HepG2 (cell line): ENCODE results near the gene SLC2A4. TPM values are rescaled to one million over a fixed set of nuclear protein-coding genes. Genes with fewer than 3 reads are reported as not detected.
"Not testable (repeated sequence)": the region's sequence is repeated elsewhere in the genome, so short reads cannot be mapped to it uniquely, and the experiment has no call there.

ENCODE experiments used
- ATAC-seq: fragments of 200-7000 bp; cut with Tn5 transposase; 3 replicates; pipeline ENCODE4 v1.9.1; 2020; ENCODE audit warnings: mild to moderate bottlenecking, moderate library complexity
- BruUV-seq: library from RNA; stranded (reverse); fragments of 400-500 nt; replicated peaks from 2 replicates; lab custom pipeline; 2021; lab: Mats Ljungman, UMichigan
- CTCF ChIA-PET: fragments of 300-600 bp; formaldehyde crosslinking; extraction: SDS; loops from one replicate; lab custom pipeline; 2021; ENCODE audit warnings: low total read pairs, inconsistent platforms, low intra/inter-chr PET ratio; lab: Yijun Ruan, JAX
- POLR2A ChIA-PET: fragments of 350-600 bp; sonication (Branson Sonifier 250); formaldehyde crosslinking; loops from one replicate; lab custom pipeline; 2020; ENCODE audit warnings: antibody characterized with exemption, inconsistent platforms; lab: Yijun Ruan, JAX
- DNase-seq: peaks from one replicate; pipeline ENCODE4 v3.0.0-alpha.2; 2015; ENCODE audit warnings: low spot score
- FAIRE-seq: peaks from 3 replicates; lab custom pipeline; 2011; peaks lifted over from hg19 to GRCh38; lab: Jason Lieb, UNC
- H2AFZ ChIP-seq: one replicate; pipeline ENCODE4 v1.6.1; 2011; ENCODE audit warnings: low read length, inconsistent platforms
- H3K27ac ChIP-seq: fragments of 300-600 bp; 3 replicates; pipeline ENCODE4 v1.8.0; 2011; ENCODE audit warnings: mixed run types, mild to moderate bottlenecking, mixed read lengths, low read length, inconsistent platforms; ENCODE audit not compliant: insufficient read depth; ENCODE audit errors: extremely low read length
- H3K27me3 ChIP-seq, 2 experiments: fragments of 200-600 bp in 1 of 2; 2 replicates in 1 of 2; 3 replicates in 1 of 2; pipeline versions ENCODE4 v1.6.0 to v1.8.0; 2011; ENCODE audit warnings: low read length in 2 of 2, mild to moderate bottlenecking in 2 of 2, moderate library complexity in 2 of 2, inconsistent platforms in 1 of 2; ENCODE audit not compliant: insufficient read depth in 2 of 2, control insufficient read depth in 1 of 2
- H3K36me3 ChIP-seq, 2 experiments: fragments of 200-600 bp in 1 of 2; replicated peaks in 1 of 2; 2 replicates in 1 of 2; 3 replicates in 1 of 2; pipeline versions ENCODE4 v1.5.1 to v1.8.0; 2011; ENCODE audit warnings: low read length in 2 of 2, inconsistent platforms in 1 of 2; ENCODE audit not compliant: insufficient read depth in 2 of 2, control insufficient read depth in 1 of 2
- H3K4me1 ChIP-seq: 2 replicates; pipeline ENCODE4 v1.5.1; 2012; ENCODE audit warnings: low read length, inconsistent platforms; ENCODE audit not compliant: insufficient read depth
- H3K4me2 ChIP-seq: 2 replicates; pipeline ENCODE4 v1.6.0; 2011; ENCODE audit warnings: low read depth, low read length, inconsistent platforms
- H3K4me3 ChIP-seq, 3 experiments: fragments of 200-600 bp in 1 of 3; sonication (generic), shearing (Covaris generic) in 1 of 3; replicated peaks in 1 of 3; 2 replicates each; pipeline ENCODE4 v1.5.1; 2011 to 2016; ENCODE audit warnings: low read length in 3 of 3, inconsistent platforms in 2 of 3, low read depth in 2 of 3, mild to moderate bottlenecking in 2 of 3, control low read depth in 1 of 3, mixed read lengths in 1 of 3; ENCODE audit not compliant: insufficient read depth in 1 of 3
- H3K79me2 ChIP-seq: one replicate; pipeline ENCODE4 v1.6.1; 2011; ENCODE audit warnings: low read length, inconsistent platforms; ENCODE audit not compliant: insufficient read depth
- H3K9ac ChIP-seq: 2 replicates; pipeline ENCODE4 v1.6.0; 2011; ENCODE audit warnings: mild to moderate bottlenecking, low read depth, low read length, inconsistent platforms; ENCODE audit not compliant: insufficient read depth
- H3K9me3 ChIP-seq: 2 replicates; pipeline ENCODE4 v1.5.1; 2012; ENCODE audit warnings: mild to moderate bottlenecking, low read length
- H4K20me1 ChIP-seq: 2 replicates; pipeline ENCODE4 v1.6.0; 2011; ENCODE audit warnings: inconsistent platforms, mild to moderate bottlenecking, low read length, moderate library complexity; ENCODE audit not compliant: insufficient read depth
- ATAD3A ChIP-seq: sonication (generic); formaldehyde crosslinking; IDR thresholded peaks from 2 replicates; pipeline ENCODE4 v1.4.0; 2020; ENCODE audit warnings: missing genetic modification reagents
- ATF4 ChIP-seq, 2 experiments: fragments of 450-650 bp in 1 of 2; sonication (generic) in 1 of 2; formaldehyde crosslinking; IDR thresholded peaks; 2 replicates each; pipeline versions ENCODE4 v1.5.0 to v1.8.0; 2020 to 2022; ENCODE audit warnings: mild to moderate bottlenecking in 1 of 2, missing genetic modification reagents in 1 of 2
- CREB1 ChIP-seq, 2 experiments: fragments of 450-650 bp in 1 of 2; IDR thresholded peaks; 2 replicates each; pipeline ENCODE4 v1.6.1; 2016 to 2017; ENCODE audit warnings: control low read depth in 1 of 2, mild to moderate bottlenecking in 1 of 2, missing compliant biosample characterization in 1 of 2, missing genetic modification characterization in 1 of 2
- SMAD9 ChIP-seq: sonication (generic); formaldehyde crosslinking; IDR thresholded peaks from 2 replicates; pipeline ENCODE4 v1.5.1; 2020; ENCODE audit warnings: mild to moderate bottlenecking, missing genetic modification reagents
- TEF ChIP-seq: sonication (generic); formaldehyde crosslinking; IDR thresholded peaks from 2 replicates; pipeline ENCODE4 v1.5.0; 2020; ENCODE audit warnings: missing genetic modification reagents
- ZNF343 ChIP-seq: sonication (generic); formaldehyde crosslinking; IDR thresholded peaks from 2 replicates; pipeline ENCODE4 v1.4.0; 2020; ENCODE audit warnings: mild to moderate bottlenecking, missing genetic modification reagents
- ZNF607 ChIP-seq: sonication (generic); formaldehyde crosslinking; IDR thresholded peaks from 2 replicates; pipeline ENCODE4 v1.5.1; 2020; ENCODE audit warnings: missing genetic modification reagents, mild to moderate bottlenecking, borderline replicate concordance
- ZNF660 ChIP-seq: sonication (generic); formaldehyde crosslinking; IDR thresholded peaks from 2 replicates; pipeline ENCODE4 v1.5.1; 2020; ENCODE audit warnings: mild to moderate bottlenecking, low read depth, missing genetic modification reagents, borderline replicate concordance
- ZNF724P ChIP-seq: sonication (generic); formaldehyde crosslinking; IDR thresholded peaks from 2 replicates; pipeline ENCODE4 v1.8.0; 2022; ENCODE audit warnings: missing genetic modification reagents, borderline replicate concordance
- ZNF839 ChIP-seq: sonication (generic); formaldehyde crosslinking; IDR thresholded peaks from 2 replicates; pipeline ENCODE4 v1.4.0; 2020; ENCODE audit warnings: missing genetic modification reagents, mild to moderate bottlenecking, borderline replicate concordance
- WGBS: methylation state at CpG from one replicate; pipeline ENCODE4 v1.1.6; 2017; ENCODE audit warnings: low lambda C conversion rate; 5-methylcytosine and 5-hydroxymethylcytosine counted together
- in situ Hi-C: cut with HindIII; loops from 2 replicates; pipeline ENCODE4 v1.10.0; 2017; ENCODE audit warnings: low pct_unique_long_range_greater_than_20kb; ENCODE audit not compliant: extremely low pct_ligation_motif_present
- intact Hi-C: fragments of 100-400 bp; cut with micrococcal nuclease; formaldehyde crosslinking; loops from one replicate; pipeline ENCODE4 v1.10.0; 2022; ENCODE audit not compliant: unreplicated experiment
- polyA plus RNA-seq, 8 experiments: library from polyadenylated mRNA; depleted of rRNA in 3 of 8; stranded (reverse) in 7 of 8; unstranded in 1 of 8; fragments of >200 nt; fragmentation: Illumina TruSeq in 4 of 8; extraction: Trizol in 4 of 8; gene quantifications; 2 replicates each; pipeline versions ENCODE4 v1.2.1 to v1.2.3, GENCODE V29; 2011 to 2016; ENCODE audit warnings: low read depth in 4 of 8, missing spikeins in 1 of 8, mixed read lengths in 1 of 8; ENCODE audit not compliant: insufficient read depth in 1 of 8
- total RNA-seq, 5 experiments: library from RNA; depleted of rRNA; stranded (reverse); fragments of >200 nt; fragmentation: Illumina TruSeq; extraction: Trizol; gene quantifications; 2 replicates each; pipeline ENCODE4 v1.2.3, GENCODE V29; 2016; ENCODE audit warnings: low read depth in 1 of 5

SLC2A4 gene
- total and polyA plus RNA-seq, 2 of the 13 experiments (the other 11 are each of a cell fraction or from before 2014, with no cell fraction given) = 4.9 to 5.8 TPM

GRCh38 chr17:7242717-7243452 lies 38.6 kb upstream of the SLC2A4 start (continued):
- TF ChIP-seq TEF (CRISPR knock-in tag) (no peak), ZNF839 (CRISPR knock-in tag) (no peak), ZNF724P (CRISPR knock-in tag) (no peak), ZNF660 (CRISPR knock-in tag) (no peak), ZNF607 (CRISPR knock-in tag) (no peak), ATAD3A (CRISPR knock-in tag) (no peak)

GRCh38 chr17:7243453-7243729 lies 38.1 kb upstream of the SLC2A4 start:
- TF ChIP-seq ZNF343 (CRISPR knock-in tag) (no peak), CREB1 (IDR thresholded peaks at IDR 0.05) (no peak), CREB1 (CRISPR knock-in tag; IDR thresholded peaks at IDR 0.05) (0 out of 2 replicates have a peak, but pooled peaks have one; percentile 1), ATF4 (CRISPR knock-in tag; IDR thresholded peaks at IDR 0.05) (no peak), SMAD9 (CRISPR knock-in tag) (no peak)
- Histone ChIP-seq H3K9ac (peak overlapping the region; percentile 92), H2AFZ (no peak overlapping the region), H3K27ac (peak overlapping the region; percentile 86), H3K4me3 (peak overlapping the region in 1 of 3 experiments; percentile 85; a peak in 1 of 6 replicates), H3K9me3 (no peaks in the 10 kb centered on the region), H3K79me2 (peaks cover 41% of the 10 kb centered on the region), H3K4me1 (peaks cover 24% of the 10 kb centered on the region), H3K4me2 (peak overlapping the region; percentile 97), H4K20me1 (no peaks in the 10 kb centered on the region), H3K36me3 (peaks cover 5 to 27% of the 10 kb centered on the region in 2 experiments; a peak in 4 of 5 replicates), H3K27me3 (no peaks in the 10 kb centered on the region; a peak in 1 of 5 replicates)
- FAIRE-seq (no peak), ATAC-seq (no peak), DNase-seq (no peak)
- no TSS peak for BruUV-seq
- in situ Hi-C loops = no loop called here
- ChIA-PET POLR2A (interaction anchor here (1.1 to 4.3 kb wide), 12 partner anchors 8 to 197 kb away, joined by 3 to 35 read pairs (median 9); partner anchors contain the start of genes ACADVL, ASGR1, ASGR2 and CTDNEP1), CTCF (interaction anchor here (1.6 kb wide), 1 partner anchor 53 kb away, joined by 11 read pairs; no protein-coding TSS in a partner anchor)
- intact Hi-C loops = loop anchor here (5.0 kb wide), 1 partner anchor 39 kb away; the partner anchor contains the start of gene SLC2A4
- 90% methylated on average over 2 of the region's 2 CpGs for WGBS

- CTCF ChIA-PET = interaction anchor here (1.6 kb wide), 1 partner anchor 52 kb away, joined by 11 read pairs; no protein-coding TSS in a partner anchor
- not testable (repeated sequence) for H3K27ac ChIP-seq
Observed at GRCh38 chr17:7243838-7244237, 37.7 kb upstream of the SLC2A4 start.

More at GRCh38 chr17:7243838-7244237, 37.7 kb upstream of the SLC2A4 start:
- H3K79me2 ChIP-seq = peaks cover 42% of the 10 kb centered on the region
- peaks cover 28% of the 10 kb centered on the region for H3K4me1 ChIP-seq
- ATAC-seq, H3K9me3 ChIP-seq, H2AFZ ChIP-seq, BruUV-seq, FAIRE-seq, H3K4me2 ChIP-seq, H4K20me1 ChIP-seq, H3K27me3 ChIP-seq, H3K4me3 ChIP-seq, DNase-seq, in situ Hi-C loops, H3K9ac ChIP-seq: not testable (repeated sequence)
- H3K36me3 ChIP-seq = peaks cover 5 to 27% of the 10 kb centered on the region in 2 experiments; a peak in 4 of 5 replicates
- intact Hi-C loops = loop anchor here (5.0 kb wide), 1 partner anchor 38 kb away; the partner anchor contains the start of gene SLC2A4
- 96% methylated on average over 10 of the region's 10 CpGs for WGBS
- POLR2A ChIA-PET = interaction anchor here (1.1 to 1.5 kb wide), 2 partner anchors 69 to 129 kb away, joined by 4 read pairs; partner anchors contain the start of gene ASGR2
